Epithelial cell of proximal tubule (primary cell): Measurements from ENCODE around the gene HDDC3. TPM values are rescaled to one million over a fixed set of nuclear protein-coding genes. Genes with fewer than 3 reads are reported as not detected.

Experiments
- DNase-seq: peaks from one replicate; pipeline ENCODE4 v3.0.0-alpha.2; 2011; ENCODE audit warnings: low read depth
- H3K4me3 ChIP-seq: 2 replicates; pipeline ENCODE4 v1.5.1; 2011; ENCODE audit warnings: low read depth, mild to moderate bottlenecking, low read length
- total RNA-seq: library from RNA; depleted of rRNA; stranded (reverse); fragments of >200 nt; gene quantifications from 2 replicates; pipeline ENCODE4 v1.2.3, GENCODE V29; 2015
- TF ChIP-seq, protein P1 (sequence below): conservative IDR thresholded peaks from 2 replicates; pipeline ENCODE4 v1.5.1; 2012; ENCODE audit warnings: low read depth, mild to moderate bottlenecking, low read length

Gene HDDC3
- total RNA-seq, 1 donor from 2014 or later, result 28.5 TPM

DNA sequence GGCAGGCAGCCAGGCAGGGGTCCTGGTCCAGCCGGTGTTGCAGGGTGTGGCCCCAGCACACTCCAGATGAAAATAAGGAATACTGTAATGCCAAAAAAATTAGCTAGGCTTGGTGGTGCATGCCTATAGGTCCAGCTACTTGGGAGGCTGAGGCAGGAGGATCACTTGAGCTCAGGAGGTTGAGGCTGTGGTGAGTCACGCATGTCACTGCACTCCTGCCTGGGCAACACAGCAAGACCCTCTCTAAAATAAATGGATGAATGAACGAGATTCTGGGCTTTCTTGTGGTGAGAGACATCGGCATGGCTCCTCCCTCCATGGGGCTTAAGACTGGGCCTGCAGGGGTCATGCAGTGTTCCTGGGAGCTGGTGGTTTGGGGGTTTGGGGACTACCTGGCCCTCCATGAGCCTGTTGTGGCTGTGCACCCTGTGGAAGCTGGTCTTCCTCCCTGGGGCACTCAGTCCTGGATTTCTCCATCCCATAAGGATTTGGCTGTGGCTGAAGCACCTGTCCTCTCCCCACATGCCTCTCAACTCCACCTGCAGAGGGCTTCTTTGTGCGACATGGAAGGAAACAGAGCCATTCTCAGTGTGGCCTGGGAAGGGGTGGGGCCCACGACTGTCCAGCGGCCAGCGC is 14.7 kb upstream of the HDDC3 start:
- H3K4me3 ChIP-seq, result no peak overlapping the region
- no peak for DNase-seq
- TF ChIP-seq, protein P1, sequence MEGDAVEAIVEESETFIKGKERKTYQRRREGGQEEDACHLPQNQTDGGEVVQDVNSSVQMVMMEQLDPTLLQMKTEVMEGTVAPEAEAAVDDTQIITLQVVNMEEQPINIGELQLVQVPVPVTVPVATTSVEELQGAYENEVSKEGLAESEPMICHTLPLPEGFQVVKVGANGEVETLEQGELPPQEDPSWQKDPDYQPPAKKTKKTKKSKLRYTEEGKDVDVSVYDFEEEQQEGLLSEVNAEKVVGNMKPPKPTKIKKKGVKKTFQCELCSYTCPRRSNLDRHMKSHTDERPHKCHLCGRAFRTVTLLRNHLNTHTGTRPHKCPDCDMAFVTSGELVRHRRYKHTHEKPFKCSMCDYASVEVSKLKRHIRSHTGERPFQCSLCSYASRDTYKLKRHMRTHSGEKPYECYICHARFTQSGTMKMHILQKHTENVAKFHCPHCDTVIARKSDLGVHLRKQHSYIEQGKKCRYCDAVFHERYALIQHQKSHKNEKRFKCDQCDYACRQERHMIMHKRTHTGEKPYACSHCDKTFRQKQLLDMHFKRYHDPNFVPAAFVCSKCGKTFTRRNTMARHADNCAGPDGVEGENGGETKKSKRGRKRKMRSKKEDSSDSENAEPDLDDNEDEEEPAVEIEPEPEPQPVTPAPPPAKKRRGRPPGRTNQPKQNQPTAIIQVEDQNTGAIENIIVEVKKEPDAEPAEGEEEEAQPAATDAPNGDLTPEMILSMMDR, result no peak

DNA sequence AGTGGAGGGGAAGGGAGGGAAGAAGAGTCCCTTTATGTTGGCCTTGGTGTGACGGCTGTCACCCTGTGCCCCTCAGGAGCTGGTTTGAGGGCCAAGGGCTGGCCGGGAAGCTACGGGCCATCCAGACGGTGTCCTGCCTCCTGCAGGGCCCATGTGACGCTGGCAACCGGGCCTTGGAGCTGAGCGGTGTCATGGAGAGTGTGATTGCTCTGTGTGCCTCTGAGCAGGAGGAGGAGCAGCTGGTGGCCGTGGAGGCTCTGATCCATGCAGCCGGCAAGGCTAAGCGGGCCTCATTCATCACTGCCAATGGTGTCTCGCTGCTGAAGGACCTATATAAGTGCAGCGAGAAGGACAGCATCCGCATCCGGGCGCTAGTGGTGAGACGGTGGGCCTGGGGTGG is 14.2 kb upstream of the HDDC3 start:
- no peak for DNase-seq
- H3K4me3 ChIP-seq, result no peak overlapping the region
- TF ChIP-seq, protein P1, result no peak

- TF ChIP-seq, protein P1, result no peak
- no peak overlapping the region for H3K4me3 ChIP-seq
- no peak for DNase-seq
Observed at GRCh38 chr15:90945091-90945490, 12.7 kb upstream of the HDDC3 start.

GRCh38 chr15:90942354-90943120 is 10.2 kb upstream of the HDDC3 start:
- H3K4me3 ChIP-seq, result no peak overlapping the region
- DNase-seq, result no peak
- TF ChIP-seq, protein P1, result no peak

DNA sequence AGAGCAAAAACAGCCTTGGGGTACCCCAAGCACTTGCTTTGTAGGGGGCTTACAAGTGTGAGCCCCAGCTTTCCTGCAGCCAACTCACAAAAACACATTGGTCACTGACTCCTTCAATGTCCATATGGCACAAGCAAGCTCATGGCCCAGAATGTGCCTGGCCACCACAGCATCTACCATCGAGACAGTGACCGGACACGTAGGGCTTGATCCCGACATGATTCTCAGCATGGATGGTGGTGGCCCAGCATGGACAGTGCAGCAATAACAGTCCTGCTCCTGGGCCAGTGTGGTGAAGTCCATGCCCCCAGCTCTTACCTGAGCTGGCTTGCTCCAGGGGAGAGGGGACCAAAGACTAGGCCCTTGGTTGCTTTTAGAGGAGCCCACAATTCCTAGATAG is 8.7 kb upstream of the HDDC3 start:
- TF ChIP-seq, protein P1, result no peak
- H3K4me3 ChIP-seq, result no peak overlapping the region
- no peak for DNase-seq

DNA sequence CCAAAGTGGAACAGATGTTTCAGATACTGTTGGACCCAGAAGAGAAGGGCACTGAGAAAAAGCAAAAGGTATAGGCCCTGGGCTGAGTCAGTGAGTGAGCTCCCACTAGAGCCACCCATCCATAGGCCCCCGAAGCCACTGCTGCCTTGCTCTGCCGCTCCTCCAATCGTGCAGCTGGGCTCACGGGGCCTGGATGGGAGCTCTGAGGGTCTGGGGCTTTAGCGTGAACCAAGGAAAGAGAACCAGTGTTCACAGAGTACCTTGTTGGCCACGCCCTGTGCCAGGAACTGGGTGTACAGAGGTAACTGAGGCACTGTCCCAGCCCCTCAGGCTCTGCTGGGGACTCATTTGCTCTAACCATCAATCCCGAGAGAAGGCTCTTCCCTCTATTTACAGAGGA is 7.4 kb upstream of the HDDC3 start:
- DNase-seq, result no peak
- H3K4me3 ChIP-seq, result no peak overlapping the region
- TF ChIP-seq, protein P1, result no peak

GRCh38 chr15:90938261-90938660 is 5.9 kb upstream of the HDDC3 start:
- TF ChIP-seq, protein P1, result no peak
- DNase-seq, result no peak
- H3K4me3 ChIP-seq, result no peak overlapping the region
